22Rv1 (cell line): ENCODE data around the gene KLHL30.
"Not testable (repeated sequence)": the region's sequence is repeated elsewhere in the genome, so short reads cannot be mapped to it uniquely, and the experiment has no call there.

ENCODE experiments used
- H3K27ac ChIP-seq: fragments of 450-650 bp; 2 replicates; pipeline ENCODE4 v1.5.1; 2017
- CTCF ChIP-seq: fragments of 450-650 bp; IDR thresholded peaks from 2 replicates; pipeline ENCODE4 v1.5.1; 2017; ENCODE audit warnings: mild to moderate bottlenecking
- ZFX ChIP-seq: fragments of 450-650 bp; IDR thresholded peaks from 2 replicates; pipeline ENCODE4 v1.6.1; 2017; ENCODE audit warnings: antibody characterized with exemption, borderline replicate concordance

Gene KLHL30

GRCh38 chr2:238108423-238109183 lies 29.9 kb upstream of the KLHL30 start:
- TF ChIP-seq CTCF, result no peak
- no peak for TF ChIP-seq ZFX
- H3K27ac ChIP-seq, result no peak overlapping the region

- TF ChIP-seq CTCF (no peak), ZFX (no peak)
- H3K27ac ChIP-seq, result no peak overlapping the region
Measured at GRCh38 chr2:238113611-238114010, 24.9 kb upstream of the KLHL30 start.

GRCh38 chr2:238114331-238114841 lies 24.1 kb upstream of the KLHL30 start:
- TF ChIP-seq CTCF (no peak), ZFX (no peak)
- no peak overlapping the region for H3K27ac ChIP-seq

DNA sequence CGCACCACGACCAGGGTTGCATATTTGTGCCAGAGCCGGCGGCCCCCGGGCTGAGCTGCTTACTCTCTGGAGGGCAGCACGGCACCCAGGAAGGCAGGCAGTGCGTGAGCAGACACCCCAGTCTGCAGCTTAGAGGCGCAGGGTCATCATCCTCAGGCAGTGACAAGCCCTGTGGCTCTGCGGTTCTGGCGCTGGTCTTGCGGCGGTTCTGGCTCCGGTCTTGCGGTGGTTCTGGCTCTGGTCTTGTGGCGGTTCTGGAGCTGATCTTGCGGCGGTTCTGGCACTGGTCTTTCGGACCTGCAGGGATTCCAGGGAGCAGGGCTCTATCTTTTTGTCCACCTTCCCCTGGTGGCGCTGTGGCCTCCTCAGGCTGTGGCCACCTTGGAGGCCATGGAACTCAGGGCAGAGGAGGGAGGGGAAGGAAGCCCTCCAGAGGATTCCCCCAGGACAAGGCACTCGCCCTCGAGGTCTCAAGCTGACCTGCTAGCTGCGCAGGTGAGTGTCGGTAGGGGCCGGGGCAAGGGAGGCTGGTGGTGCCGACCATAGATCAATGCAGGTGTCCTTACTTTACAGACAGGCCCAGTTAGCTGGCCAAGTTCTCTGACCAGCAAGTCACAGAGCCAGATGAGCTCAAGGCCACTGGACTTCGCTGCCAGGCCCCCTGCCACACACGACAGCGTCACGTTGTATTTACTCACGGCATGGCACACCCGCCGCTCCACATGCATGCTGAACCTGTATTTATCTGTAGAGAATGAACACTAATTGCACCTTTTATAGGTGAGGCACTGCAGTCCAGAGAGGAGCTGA lies 23.4 kb upstream of the KLHL30 start:
- H3K27ac ChIP-seq, result no peak overlapping the region
- TF ChIP-seq ZFX, result no peak
- no peak for TF ChIP-seq CTCF

GRCh38 chr2:238115709-238116108 lies 22.8 kb upstream of the KLHL30 start:
- H3K27ac ChIP-seq, result not testable (repeated sequence)

- TF ChIP-seq CTCF (no peak), ZFX (no peak)
- no peak overlapping the region for H3K27ac ChIP-seq
Measured at GRCh38 chr2:238116298-238117198, 21.9 kb upstream of the KLHL30 start.
